Activated CD4-positive, CD25-positive, alpha-beta regulatory T cell (primary cell): ENCODE measurements around the gene DSCAM.
"Not testable (repeated sequence)": the region's sequence is repeated elsewhere in the genome, so short reads cannot be mapped to it uniquely, and the experiment has no call there.

ENCODE experiments used
- DNase-seq, 4 experiments: peaks; one replicate each; lab custom pipeline; 2025; lab: John Stamatoyannopoulos, UW

DSCAM gene

GRCh38 chr21:40242586-40243265 lies 604.2 kb downstream of the DSCAM start:
- DNase-seq = no peak

- no peak for DNase-seq
Measured at GRCh38 chr21:40235528-40235927, 611.4 kb downstream of the DSCAM start.

- DNase-seq = no peak
Measured at GRCh38 chr21:40231979-40232378, 615.0 kb downstream of the DSCAM start.

- DNase-seq = no peak
Measured at GRCh38 chr21:40227096-40227495, 619.9 kb downstream of the DSCAM start.

GRCh38 chr21:40215941-40216340 lies 631.0 kb downstream of the DSCAM start:
- DNase-seq = no peak

GRCh38 chr21:40210251-40210650 lies 636.7 kb downstream of the DSCAM start:
- DNase-seq = no peak

GRCh38 chr21:40208948-40209345 lies 638.0 kb downstream of the DSCAM start:
- DNase-seq = no peak

- DNase-seq = no peak
Measured at GRCh38 chr21:40208206-40208947, 638.6 kb downstream of the DSCAM start.

GRCh38 chr21:40200946-40201345 lies 646.0 kb downstream of the DSCAM start:
- DNase-seq = no peak

GRCh38 chr21:40200126-40200525 lies 646.8 kb downstream of the DSCAM start:
- no peak for DNase-seq

GRCh38 chr21:40194185-40194980 lies 652.6 kb downstream of the DSCAM start:
- DNase-seq = no peak

- no peak for DNase-seq
Measured at GRCh38 chr21:40191616-40192015, 655.3 kb downstream of the DSCAM start.

GRCh38 chr21:40191196-40191595 lies 655.8 kb downstream of the DSCAM start:
- DNase-seq = no peak

- no peak for DNase-seq
Measured at GRCh38 chr21:40187946-40188654, 658.9 kb downstream of the DSCAM start.

- DNase-seq = no peak
Measured at GRCh38 chr21:40187244-40187643, 659.7 kb downstream of the DSCAM start.

GRCh38 chr21:40186045-40186444 lies 660.9 kb downstream of the DSCAM start:
- DNase-seq = no peak

- DNase-seq = no peak
Measured at GRCh38 chr21:40185208-40185607, 661.8 kb downstream of the DSCAM start.

- not testable (repeated sequence) for DNase-seq
Measured at GRCh38 chr21:40182491-40182890, 664.5 kb downstream of the DSCAM start.

- DNase-seq = no peak
Measured at GRCh38 chr21:40179166-40179565, 667.8 kb downstream of the DSCAM start.

- no peak for DNase-seq
Measured at GRCh38 chr21:40178726-40179125, 668.2 kb downstream of the DSCAM start.

- no peak for DNase-seq
Measured at GRCh38 chr21:40177979-40178378, 669.0 kb downstream of the DSCAM start.

GRCh38 chr21:40176724-40177123 lies 670.2 kb downstream of the DSCAM start:
- no peak for DNase-seq
